ENCODE measurements around the gene MRPL39.
"Not testable (repeated sequence)": the region's sequence is repeated elsewhere in the genome, so short reads cannot be mapped to it uniquely, and the experiment has no call there.

GRCh38 chr21:25625776-25626555 lies 18.7 kb upstream of the MRPL39 start:
- not testable (repeated sequence) for TF ChIP-seq CTCF, POLR2AphosphoS5, POLR2A (IDR thresholded peaks at IDR 0.05)
